IMR-90 (cell line): ENCODE results near the gene FAM32A.

Experiments
- BHLHE40 ChIP-seq: fragments of 150-350 bp; IDR thresholded peaks from 2 replicates; pipeline ENCODE4 v1.6.1; 2016; ENCODE audit warnings: mild to moderate bottlenecking, low read depth, low read length
- CEBPB ChIP-seq: IDR thresholded peaks from 2 replicates; pipeline ENCODE4 v1.6.1; 2012; ENCODE audit warnings: low read depth, low read length, improper control_type of control experiment
- ELK1 ChIP-seq: fragments of 150-350 bp; IDR thresholded peaks from 2 replicates; pipeline ENCODE4 v1.6.1; 2016; ENCODE audit warnings: low read depth, mild to moderate bottlenecking, low read length, moderate library complexity, borderline replicate concordance
- FOS ChIP-seq: fragments of 150-350 bp; IDR thresholded peaks from 2 replicates; pipeline ENCODE4 v1.6.1; 2016; ENCODE audit warnings: low read depth, low read length
- MAFK ChIP-seq: IDR thresholded peaks from 2 replicates; pipeline ENCODE4 v1.6.1; 2012; ENCODE audit warnings: low read depth, low read length, improper control_type of control experiment
- MXI1 ChIP-seq: IDR thresholded peaks from 2 replicates; pipeline ENCODE4 v1.6.1; 2012; ENCODE audit warnings: low read depth, mild to moderate bottlenecking, low read length, moderate library complexity, borderline replicate concordance
- NFE2L2 ChIP-seq: fragments of 150-350 bp; IDR thresholded peaks from 2 replicates; pipeline ENCODE4 v1.6.1; 2016; ENCODE audit warnings: low read depth, mild to moderate bottlenecking, low read length
- POLR2A ChIP-seq: IDR thresholded peaks from 2 replicates; pipeline ENCODE4 v1.6.1; 2012; ENCODE audit warnings: mild to moderate bottlenecking, low read depth, low read length
- RAD21 ChIP-seq: IDR thresholded peaks from 2 replicates; pipeline ENCODE4 v1.6.1; 2012; ENCODE audit warnings: low read length, improper control_type of control experiment
- RFX5 ChIP-seq: IDR thresholded peaks from 2 replicates; pipeline ENCODE4 v1.8.0; 2012; ENCODE audit warnings: low read depth, mild to moderate bottlenecking, low read length, moderate library complexity
- SMC3 ChIP-seq: fragments of 150-350 bp; IDR thresholded peaks from 2 replicates; pipeline ENCODE4 v1.6.1; 2016; ENCODE audit warnings: low read depth, mild to moderate bottlenecking, antibody characterized with exemption, low read length, moderate library complexity
- USF2 ChIP-seq: fragments of 150-350 bp; IDR thresholded peaks from 2 replicates; pipeline ENCODE4 v1.6.1; 2017; ENCODE audit warnings: mild to moderate bottlenecking, antibody characterized with exemption, low read length, low read depth
- TF ChIP-seq, protein P1 (sequence below): conservative IDR thresholded peaks from 2 replicates; pipeline ENCODE4 v1.5.1; 2012; ENCODE audit warnings: mild to moderate bottlenecking, low read depth, low read length, improper control_type of control experiment

GRCh38 chr19:16235811-16236652 is 50.8 kb downstream of the FAM32A start:
- TF ChIP-seq SMC3 (no peak), RAD21 (no peak), POLR2A (no peak), NFE2L2 (no peak), MAFK (no peak), FOS (no peak), ELK1 (no peak), BHLHE40 (no peak), RFX5 (no peak), CEBPB (no peak), USF2 (no peak), MXI1 (no peak)
- TF ChIP-seq, protein P1, sequence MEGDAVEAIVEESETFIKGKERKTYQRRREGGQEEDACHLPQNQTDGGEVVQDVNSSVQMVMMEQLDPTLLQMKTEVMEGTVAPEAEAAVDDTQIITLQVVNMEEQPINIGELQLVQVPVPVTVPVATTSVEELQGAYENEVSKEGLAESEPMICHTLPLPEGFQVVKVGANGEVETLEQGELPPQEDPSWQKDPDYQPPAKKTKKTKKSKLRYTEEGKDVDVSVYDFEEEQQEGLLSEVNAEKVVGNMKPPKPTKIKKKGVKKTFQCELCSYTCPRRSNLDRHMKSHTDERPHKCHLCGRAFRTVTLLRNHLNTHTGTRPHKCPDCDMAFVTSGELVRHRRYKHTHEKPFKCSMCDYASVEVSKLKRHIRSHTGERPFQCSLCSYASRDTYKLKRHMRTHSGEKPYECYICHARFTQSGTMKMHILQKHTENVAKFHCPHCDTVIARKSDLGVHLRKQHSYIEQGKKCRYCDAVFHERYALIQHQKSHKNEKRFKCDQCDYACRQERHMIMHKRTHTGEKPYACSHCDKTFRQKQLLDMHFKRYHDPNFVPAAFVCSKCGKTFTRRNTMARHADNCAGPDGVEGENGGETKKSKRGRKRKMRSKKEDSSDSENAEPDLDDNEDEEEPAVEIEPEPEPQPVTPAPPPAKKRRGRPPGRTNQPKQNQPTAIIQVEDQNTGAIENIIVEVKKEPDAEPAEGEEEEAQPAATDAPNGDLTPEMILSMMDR = no peak
